HCT116 (cell line): ENCODE data around the gene BCAR3. TPM values are rescaled to one million over a fixed set of nuclear protein-coding genes. Genes with fewer than 3 reads are reported as not detected.

Experiments used
- ATAC-seq: fragments of 200-7000 bp; cut with Tn5 transposase; 2 replicates; pipeline ENCODE4 v1.9.1; 2020; ENCODE audit warnings: mild to moderate bottlenecking, moderate library complexity
- BruUV-seq: library from RNA; stranded (reverse); fragments of 400-500 nt; replicated peaks from 2 replicates; lab custom pipeline; 2021; lab: Mats Ljungman, UMichigan
- CTCF ChIA-PET: fragments of 300-600 bp; sonication (Branson Sonifier 250); formaldehyde crosslinking; loops from one replicate; lab custom pipeline; 2021; ENCODE audit warnings: antibody characterized with exemption; lab: Charles Lee
- POLR2A ChIA-PET: fragments of 300-600, 350-600 bp; sonication (Branson Sonifier 250); formaldehyde crosslinking; loops from one replicate; lab custom pipeline; 2021; ENCODE audit warnings: antibody characterized with exemption; lab: Charles Lee
- RAD21 ChIA-PET, 2 experiments: fragments of 300-600 bp; sonication (Branson Sonifier 250); formaldehyde crosslinking; loops; one replicate each; lab custom pipeline; 2023; ENCODE audit warnings: low total read pairs in 2 of 2; ENCODE audit not compliant: uncharacterized antibody in 2 of 2, unreplicated experiment in 2 of 2, low non-redundant PET in 1 of 2; lab: Charles Lee
- DNase-seq: peaks from one replicate; pipeline ENCODE4 v3.0.0-alpha.2; 2010; ENCODE audit warnings: low read depth, low spot score
- H2AFZ ChIP-seq: fragments of 200-600 bp; shearing (Covaris generic), sonication (generic); 2 replicates; pipeline ENCODE4 v1.6.1; 2017; ENCODE audit warnings: low read depth, mixed run types, mixed read lengths, antibody characterized with exemption, low read length; ENCODE audit not compliant: poor library complexity, severe bottlenecking
- H3K27ac ChIP-seq: 2 replicates; pipeline ENCODE4 v1.5.1; 2012; ENCODE audit warnings: low read depth, low read length
- H3K27me3 ChIP-seq: fragments of 200-600 bp; sonication (generic); 2 replicates; pipeline ENCODE4 v1.6.1; 2016; ENCODE audit warnings: mixed run types, low read length, mixed read lengths; ENCODE audit not compliant: insufficient read depth
- H3K36me3 ChIP-seq, 2 experiments: fragments of 200-500 bp in 1 of 2; fragments of 200-600 bp in 1 of 2; sonication (Bioruptor generic) in 1 of 2; sonication (generic) in 1 of 2; 2 replicates each; pipeline versions ENCODE4 v1.5.1 to v1.6.1; 2014 to 2016; ENCODE audit warnings: low read length in 2 of 2, inconsistent platforms in 1 of 2, mixed read lengths in 1 of 2, mixed run types in 1 of 2; ENCODE audit not compliant: insufficient read depth in 2 of 2, control insufficient read depth in 1 of 2
- H3K4me1 ChIP-seq, 2 experiments: fragments of 200-600 bp in 1 of 2; sonication (generic) in 1 of 2; 2 replicates each; pipeline versions ENCODE4 v1.5.1 to v1.6.1; 2012 to 2017; ENCODE audit warnings: low read length in 2 of 2, inconsistent platforms in 1 of 2, mild to moderate bottlenecking in 1 of 2, mixed read lengths in 1 of 2, mixed run types in 1 of 2, moderate library complexity in 1 of 2; ENCODE audit not compliant: insufficient read depth in 2 of 2, control insufficient read depth in 1 of 2
- H3K4me2 ChIP-seq: fragments of 200-600 bp; sonication (generic); 2 replicates; pipeline ENCODE4 v1.6.1; 2017; ENCODE audit warnings: mixed run types, low read length, mixed read lengths
- H3K4me3 ChIP-seq, 2 experiments: fragments of 200-600 bp in 1 of 2; sonication (generic) in 1 of 2; replicated peaks in 1 of 2; 2 replicates each; pipeline ENCODE4 v1.5.1; 2011 to 2016; ENCODE audit warnings: low read length in 2 of 2, control low read depth in 1 of 2, low read depth in 1 of 2, mild to moderate bottlenecking in 1 of 2, mixed read lengths in 1 of 2, mixed run types in 1 of 2
- H3K79me2 ChIP-seq: fragments of 200-600 bp; sonication (generic); 2 replicates; pipeline ENCODE4 v1.6.1; 2017; ENCODE audit warnings: mild to moderate bottlenecking, mixed run types, low read length, moderate library complexity, mixed read lengths; ENCODE audit not compliant: insufficient read depth
- H3K9ac ChIP-seq: fragments of 200-600 bp; sonication (generic); 2 replicates; pipeline ENCODE4 v1.6.1; 2016; ENCODE audit warnings: low read length, mixed read lengths
- H3K9me2 ChIP-seq: fragments of 200-600 bp; sonication (generic), shearing (Covaris generic); 2 replicates; pipeline ENCODE4 v1.6.1; 2017; ENCODE audit warnings: mixed run types, mild to moderate bottlenecking, moderate library complexity; ENCODE audit not compliant: insufficient read depth
- H3K9me3 ChIP-seq, 2 experiments: fragments of 200-500 bp in 1 of 2; fragments of 200-600 bp in 1 of 2; sonication (Bioruptor generic) in 1 of 2; sonication (generic) in 1 of 2; 2 replicates each; pipeline ENCODE4 v1.6.1; 2014 to 2017; ENCODE audit warnings: low read length in 2 of 2, mixed read lengths in 2 of 2, inconsistent platforms in 1 of 2, low read depth in 1 of 2, mild to moderate bottlenecking in 1 of 2, mixed run types in 1 of 2, moderate library complexity in 1 of 2; ENCODE audit not compliant: control insufficient read depth in 1 of 2, insufficient read depth in 1 of 2
- H4K20me1 ChIP-seq: fragments of 200-600 bp; sonication (generic), shearing (Covaris generic); 2 replicates; pipeline ENCODE4 v1.6.1; 2017; ENCODE audit warnings: mixed run types, mild to moderate bottlenecking, moderate library complexity; ENCODE audit not compliant: insufficient read depth
- CEBPB ChIP-seq: IDR thresholded peaks from 2 replicates; pipeline ENCODE4 v1.6.1; 2012; ENCODE audit warnings: low read depth
- EGR1 ChIP-seq: IDR thresholded peaks from 2 replicates; pipeline ENCODE4 v1.6.1; 2012; ENCODE audit warnings: low read depth
- ELF1 ChIP-seq: IDR thresholded peaks from 2 replicates; pipeline ENCODE4 v1.6.1; 2012; ENCODE audit warnings: low read depth, borderline replicate concordance
- EZH2phosphoT487 ChIP-seq: fragments of 200-600 bp; IDR thresholded peaks from 2 replicates; pipeline ENCODE4 v1.6.1; 2018; ENCODE audit warnings: antibody characterized with exemption, borderline replicate concordance
- FOSL1 ChIP-seq: IDR thresholded peaks from 2 replicates; pipeline ENCODE4 v1.6.1; 2012; ENCODE audit warnings: low read depth
- JUND ChIP-seq: IDR thresholded peaks from 2 replicates; pipeline ENCODE4 v1.6.1; 2012
- POLR2AphosphoS5 ChIP-seq: IDR thresholded peaks from 2 replicates; pipeline ENCODE4 v1.6.1; 2011; ENCODE audit warnings: mild to moderate bottlenecking, low read depth, low read length, moderate library complexity
- RAD21 ChIP-seq: IDR thresholded peaks from 2 replicates; pipeline ENCODE4 v1.6.1; 2012; ENCODE audit warnings: low read depth, mild to moderate bottlenecking
- SIN3A ChIP-seq: IDR thresholded peaks from 2 replicates; pipeline ENCODE4 v1.6.1; 2012; ENCODE audit warnings: low read depth
- SRF ChIP-seq: IDR thresholded peaks from 2 replicates; pipeline ENCODE4 v1.6.1; 2012; ENCODE audit warnings: low read depth
- TCF7L2 ChIP-seq: IDR thresholded peaks from 2 replicates; pipeline ENCODE4 v1.7.0; 2011; ENCODE audit warnings: borderline replicate concordance, inconsistent platforms; ENCODE audit not compliant: insufficient read depth, insufficient read length; ENCODE audit errors: extremely low read depth
- YY1 ChIP-seq: IDR thresholded peaks from 2 replicates; pipeline ENCODE4 v1.6.1; 2011; ENCODE audit warnings: low read length, low read depth, moderate library complexity, mild to moderate bottlenecking; ENCODE audit not compliant: insufficient replicate concordance; ENCODE audit errors: extremely low read depth
- ZNF274 ChIP-seq: fragments of 200-500 bp; sonication (Bioruptor generic); IDR thresholded peaks from 2 replicates; pipeline ENCODE4 v1.6.1; 2014; ENCODE audit warnings: mild to moderate bottlenecking, low read depth, low read length, inconsistent platforms
- intact Hi-C: fragments of 100-400 bp; cut with micrococcal nuclease; formaldehyde crosslinking; loops from 2 replicates; pipeline ENCODE4 v1.10.0; 2022
- total RNA-seq: library from RNA; stranded (reverse); gene quantifications from one replicate; pipeline ENCODE4 v1.2.1, GENCODE V29; 2021; ENCODE audit not compliant: unreplicated experiment
- TF ChIP-seq, protein P1 (sequence below): IDR thresholded peaks from 2 replicates; pipeline ENCODE4 v1.6.1; 2012; ENCODE audit warnings: low read depth
- TF ChIP-seq, protein P2 (sequence below): IDR thresholded peaks from 2 replicates; pipeline ENCODE4 v1.6.1; 2012

The BCAR3 gene
- total RNA-seq, 1 experiment from 2014 or later: 24.5 TPM

DNA sequence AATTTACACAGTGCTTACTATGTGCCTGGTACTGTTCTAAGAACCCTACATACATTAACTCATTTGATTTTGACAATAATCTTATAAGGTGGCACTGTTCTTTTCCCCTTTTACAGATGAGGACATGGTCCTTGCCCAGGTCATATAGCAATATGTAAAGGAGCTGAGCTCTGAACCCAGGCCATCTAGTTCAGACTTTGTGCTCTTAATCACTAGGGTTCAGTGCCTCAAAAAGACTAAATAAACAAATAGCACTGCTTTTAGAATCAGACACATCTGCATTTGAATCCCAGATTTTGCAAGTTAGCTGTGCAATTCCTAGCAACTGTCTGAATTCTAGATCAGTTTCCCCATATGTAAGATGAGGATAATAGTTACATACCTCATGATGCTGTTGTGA lies 8.7 kb upstream of the BCAR3 start:
- no peak for ATAC-seq
- H3K9ac ChIP-seq: no peak overlapping the region
- H3K4me1 ChIP-seq: peaks cover 39 to 65% of the 10 kb centered on the region in 2 experiments
- intact Hi-C loops: no loop called here
- H3K27ac ChIP-seq: no peak overlapping the region
- H3K36me3 ChIP-seq: no peaks in the 10 kb centered on the region
- DNase-seq: no peak
- H3K9me2 ChIP-seq: no peaks in the 10 kb centered on the region
- no peak overlapping the region for H3K4me2 ChIP-seq
- no TSS peak for BruUV-seq
- H3K4me3 ChIP-seq: no peak overlapping the region
- no peaks in the 10 kb centered on the region for H3K9me3 ChIP-seq
- no peak for TF ChIP-seq EGR1
- TF ChIP-seq TCF7L2: no peak
- ChIA-PET CTCF (no interaction called here), POLR2A (interaction anchor here (0.8 to 1.0 kb wide), 2 partner anchors 9 to 11 kb away, joined by 3 read pairs; partner anchors contain the start of gene BCAR3), RAD21 (no interaction called here)
- no peaks in the 10 kb centered on the region for H4K20me1 ChIP-seq
- H2AFZ ChIP-seq: no peak overlapping the region
- no peaks in the 10 kb centered on the region for H3K27me3 ChIP-seq
- H3K79me2 ChIP-seq: no peaks in the 10 kb centered on the region

DNA sequence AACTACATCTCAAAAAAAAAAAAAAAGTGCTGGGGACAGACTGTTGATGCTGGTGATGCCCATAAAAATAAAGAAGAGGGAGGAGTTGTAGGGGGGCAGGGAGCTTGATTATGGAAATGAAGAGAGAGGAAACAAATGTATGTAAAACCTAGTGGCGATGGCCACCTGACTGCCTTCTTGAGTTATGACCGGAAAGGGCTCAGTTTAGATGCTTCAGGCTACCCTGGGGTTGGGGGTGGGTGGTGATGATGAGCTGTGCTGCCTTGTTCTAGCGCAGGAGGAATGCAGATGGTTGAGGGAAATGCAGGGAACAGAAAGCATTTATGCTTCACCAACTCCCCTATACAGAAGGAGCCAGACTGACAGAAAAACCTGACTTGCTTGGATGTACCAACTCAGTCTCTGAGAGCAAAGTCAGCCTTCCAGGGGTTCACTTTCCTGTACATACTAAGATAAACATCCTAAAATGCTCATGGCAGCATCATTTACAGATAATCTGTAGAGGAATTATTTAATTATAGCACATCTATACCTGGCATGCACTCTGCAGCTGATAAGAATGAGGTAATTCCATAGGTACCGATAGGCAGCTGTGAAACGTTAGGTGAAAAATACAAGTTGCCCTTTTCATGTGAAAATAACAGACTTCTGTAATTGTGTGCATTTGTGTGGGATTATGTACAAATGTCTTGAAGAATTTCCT lies 8.0 kb upstream of the BCAR3 start:
- Histone ChIP-seq H3K9ac (no peak overlapping the region), H2AFZ (no peak overlapping the region), H3K27me3 (no peaks in the 10 kb centered on the region), H3K27ac (no peak overlapping the region), H3K4me3 (no peak overlapping the region), H3K4me2 (no peak overlapping the region), H3K9me2 (no peaks in the 10 kb centered on the region), H3K36me3 (no peaks in the 10 kb centered on the region), H3K4me1 (peaks cover 36 to 58% of the 10 kb centered on the region in 2 experiments), H3K79me2 (no peaks in the 10 kb centered on the region), H4K20me1 (no peaks in the 10 kb centered on the region), H3K9me3 (no peaks in the 10 kb centered on the region)
- ChIA-PET POLR2A (interaction anchor here (0.8 to 1.5 kb wide), 3 partner anchors 8 to 13 kb away, joined by 3 read pairs; partner anchors contain the start of gene BCAR3), CTCF (no interaction called here), RAD21 (no interaction called here)
- ATAC-seq (no peak), DNase-seq (no peak)
- BruUV-seq: no TSS peak
- intact Hi-C loops: no loop called here
- TF ChIP-seq POLR2AphosphoS5 (no peak), CEBPB (no peak), JUND (no peak), FOSL1 (no peak), SRF (no peak), ZNF274 (no peak), EZH2phosphoT487 (no peak), RAD21 (no peak), ELF1 (no peak), SIN3A (no peak), YY1 (no peak)
- TF ChIP-seq, protein P1, sequence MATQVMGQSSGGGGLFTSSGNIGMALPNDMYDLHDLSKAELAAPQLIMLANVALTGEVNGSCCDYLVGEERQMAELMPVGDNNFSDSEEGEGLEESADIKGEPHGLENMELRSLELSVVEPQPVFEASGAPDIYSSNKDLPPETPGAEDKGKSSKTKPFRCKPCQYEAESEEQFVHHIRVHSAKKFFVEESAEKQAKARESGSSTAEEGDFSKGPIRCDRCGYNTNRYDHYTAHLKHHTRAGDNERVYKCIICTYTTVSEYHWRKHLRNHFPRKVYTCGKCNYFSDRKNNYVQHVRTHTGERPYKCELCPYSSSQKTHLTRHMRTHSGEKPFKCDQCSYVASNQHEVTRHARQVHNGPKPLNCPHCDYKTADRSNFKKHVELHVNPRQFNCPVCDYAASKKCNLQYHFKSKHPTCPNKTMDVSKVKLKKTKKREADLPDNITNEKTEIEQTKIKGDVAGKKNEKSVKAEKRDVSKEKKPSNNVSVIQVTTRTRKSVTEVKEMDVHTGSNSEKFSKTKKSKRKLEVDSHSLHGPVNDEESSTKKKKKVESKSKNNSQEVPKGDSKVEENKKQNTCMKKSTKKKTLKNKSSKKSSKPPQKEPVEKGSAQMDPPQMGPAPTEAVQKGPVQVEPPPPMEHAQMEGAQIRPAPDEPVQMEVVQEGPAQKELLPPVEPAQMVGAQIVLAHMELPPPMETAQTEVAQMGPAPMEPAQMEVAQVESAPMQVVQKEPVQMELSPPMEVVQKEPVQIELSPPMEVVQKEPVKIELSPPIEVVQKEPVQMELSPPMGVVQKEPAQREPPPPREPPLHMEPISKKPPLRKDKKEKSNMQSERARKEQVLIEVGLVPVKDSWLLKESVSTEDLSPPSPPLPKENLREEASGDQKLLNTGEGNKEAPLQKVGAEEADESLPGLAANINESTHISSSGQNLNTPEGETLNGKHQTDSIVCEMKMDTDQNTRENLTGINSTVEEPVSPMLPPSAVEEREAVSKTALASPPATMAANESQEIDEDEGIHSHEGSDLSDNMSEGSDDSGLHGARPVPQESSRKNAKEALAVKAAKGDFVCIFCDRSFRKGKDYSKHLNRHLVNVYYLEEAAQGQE: no peak
- TF ChIP-seq, protein P2, sequence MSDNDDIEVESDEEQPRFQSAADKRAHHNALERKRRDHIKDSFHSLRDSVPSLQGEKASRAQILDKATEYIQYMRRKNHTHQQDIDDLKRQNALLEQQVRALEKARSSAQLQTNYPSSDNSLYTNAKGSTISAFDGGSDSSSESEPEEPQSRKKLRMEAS: no peak
